GM23338 (cell line): Measurements from ENCODE around the gene CD99L2.

ENCODE experiments used
- CREB1 ChIP-seq: fragments of 250-450 bp; sonication (Bioruptor Pico); IDR thresholded peaks from 2 replicates; pipeline ENCODE4 v1.5.0; 2020; ENCODE audit warnings: low read depth, mild to moderate bottlenecking, moderate library complexity
- POLR2AphosphoS5 ChIP-seq: IDR thresholded peaks from 2 replicates; pipeline ENCODE4 v1.6.1; 2016; ENCODE audit warnings: antibody characterized with exemption, low read depth

- no peak for TF ChIP-seq CREB1
- no peak for TF ChIP-seq POLR2AphosphoS5
These were observed 1.8 kb downstream of the CD99L2 start for GRCh38 chrX:150896632-150897031.
